GM19240 (cell line): ENCODE results near the gene DOCK9.
A peak's percentile ranks its signal among the peaks of the same experiment; 100 is the strongest.
"Not testable (repeated sequence)": the region's sequence is repeated elsewhere in the genome, so short reads cannot be mapped to it uniquely, and the experiment has no call there.

Experiments used
- DNase-seq: peaks from one replicate; pipeline ENCODE4 v3.0.0; 2011; ENCODE audit warnings: low spot score; ENCODE audit not compliant: insufficient read length

DOCK9 gene

GRCh38 chr13:98775844-98776598 is 201.8 kb downstream of the DOCK9 start:
- no peak for DNase-seq

- no peak for DNase-seq
These were observed 202.5 kb downstream of the DOCK9 start for GRCh38 chr13:98775386-98775785.

- no peak for DNase-seq
These were observed 203.1 kb downstream of the DOCK9 start for GRCh38 chr13:98774776-98775175.

- no peak for DNase-seq
These were observed 203.9 kb downstream of the DOCK9 start for GRCh38 chr13:98773921-98774320.

- no peak for DNase-seq
These were observed 204.9 kb downstream of the DOCK9 start for GRCh38 chr13:98772794-98773452.

- DNase-seq, result no peak
These were observed 205.8 kb downstream of the DOCK9 start for GRCh38 chr13:98771838-98772611.

- DNase-seq, result no peak
These were observed 208.1 kb downstream of the DOCK9 start for GRCh38 chr13:98769736-98770135.

GRCh38 chr13:98768522-98768921 is 209.3 kb downstream of the DOCK9 start:
- no peak for DNase-seq

- DNase-seq, result no peak
These were observed 211.2 kb downstream of the DOCK9 start for GRCh38 chr13:98766697-98767096.

GRCh38 chr13:98765996-98766519 is 211.8 kb downstream of the DOCK9 start:
- no peak for DNase-seq

GRCh38 chr13:98761986-98762616 is 215.8 kb downstream of the DOCK9 start:
- no peak for DNase-seq

- DNase-seq, result peak; percentile 48
These were observed 216.5 kb downstream of the DOCK9 start for GRCh38 chr13:98761126-98761985.

GRCh38 chr13:98755729-98756128 is 222.1 kb downstream of the DOCK9 start:
- no peak for DNase-seq

- DNase-seq, result no peak
These were observed 222.7 kb downstream of the DOCK9 start for GRCh38 chr13:98755116-98755515.

- DNase-seq, result not testable (repeated sequence)
These were observed 223.4 kb downstream of the DOCK9 start for GRCh38 chr13:98754468-98754867.

- no peak for DNase-seq
These were observed 225.2 kb downstream of the DOCK9 start, which contains the start of gene SLC15A1 for GRCh38 chr13:98752467-98753290. Gene SLC15A1, minus strand, starts transcription at chr13:98752672. Its CDS starts 74 bp downstream, at chr13:98752598.

- DNase-seq, result no peak
These were observed 225.9 kb downstream of the DOCK9 start for GRCh38 chr13:98751861-98752466.

GRCh38 chr13:98751367-98751782 is 226.5 kb downstream of the DOCK9 start:
- no peak for DNase-seq

- no peak for DNase-seq
These were observed 228.4 kb downstream of the DOCK9 start for GRCh38 chr13:98749501-98749900.
